Measurements from ENCODE around the gene ELMOD2.

ELMOD2 gene

DNA sequence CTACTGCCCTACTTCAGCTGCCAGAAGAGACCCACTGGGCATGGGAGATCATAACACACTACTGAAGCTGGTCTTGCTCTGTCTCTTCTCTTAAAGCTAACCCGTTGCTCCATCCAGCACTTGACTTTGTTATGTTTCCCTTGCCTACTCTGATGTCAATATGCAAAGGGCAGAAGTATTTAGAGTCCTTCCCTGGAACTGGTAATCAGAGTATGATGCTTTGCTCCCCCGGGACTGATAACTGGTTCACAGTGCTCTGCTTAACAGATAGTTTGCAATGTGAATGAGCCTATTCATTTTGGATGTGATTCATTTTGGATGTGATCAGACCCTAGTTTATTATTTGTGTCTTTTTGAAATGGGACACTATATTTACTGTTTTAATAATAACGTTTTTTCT lies 57.1 kb downstream of the ELMOD2 start:
- DNase-seq (ENCODE audit: low spot score) = no peak

DNA sequence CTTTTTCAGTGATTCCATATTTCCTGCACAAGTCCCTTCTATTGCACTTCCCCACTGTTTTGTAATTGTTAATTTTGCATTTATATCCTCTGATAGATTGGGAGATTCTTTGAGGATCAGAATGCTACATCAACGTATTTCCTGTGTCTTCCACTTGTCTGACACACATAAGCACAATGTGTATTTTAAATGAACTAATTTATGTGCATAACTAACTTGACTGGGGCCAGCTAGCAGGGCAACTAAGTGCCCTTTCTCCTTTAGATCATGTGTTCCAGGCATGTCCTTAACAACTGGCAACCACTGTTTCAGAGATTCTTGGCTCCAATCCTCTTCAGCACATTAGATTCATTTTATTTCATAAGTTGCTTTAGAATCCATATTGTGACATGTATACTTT lies 60.5 kb downstream of the ELMOD2 start:
- no peak for DNase-seq (ENCODE audit: low spot score)

DNA sequence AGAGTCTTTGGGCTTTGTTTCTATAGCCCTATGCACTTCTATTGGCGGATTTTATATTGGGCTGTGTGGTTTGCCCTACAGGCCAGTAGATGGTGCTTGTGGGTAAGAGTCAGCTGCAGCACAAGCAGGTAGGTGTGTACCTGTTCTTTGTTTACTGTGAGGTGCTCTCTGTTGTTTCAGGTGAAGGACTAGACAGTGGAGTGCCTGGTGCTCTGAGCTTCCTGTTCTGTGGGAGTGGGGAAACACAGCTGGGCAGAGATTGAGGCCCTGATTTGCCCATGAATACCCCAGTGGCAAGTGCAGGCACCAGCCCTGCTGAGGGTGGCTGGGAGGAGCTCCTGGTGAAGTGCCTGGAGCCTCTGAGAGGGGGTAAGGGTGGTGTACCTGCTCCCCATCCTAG lies 71.1 kb downstream of the ELMOD2 start:
- DNase-seq (ENCODE audit: low spot score) = no peak

DNA sequence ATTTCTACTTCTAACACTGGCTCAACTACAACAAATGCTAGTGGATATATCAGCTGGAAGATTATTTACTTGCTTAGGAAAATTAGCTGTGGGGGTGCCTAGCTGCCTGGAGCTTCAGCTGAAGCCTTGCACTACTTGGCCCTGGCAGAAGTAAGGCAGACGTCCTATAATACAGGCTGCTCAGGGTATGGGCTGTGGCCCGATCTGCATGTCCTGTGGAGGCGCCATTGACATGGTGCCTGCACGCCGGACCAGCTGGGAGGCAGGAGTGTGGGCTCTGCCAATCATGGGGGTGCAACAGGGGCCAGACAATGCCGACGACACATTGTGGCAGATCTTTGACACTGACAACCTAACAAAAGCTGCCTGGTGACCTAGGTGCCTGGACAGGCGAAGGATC lies 76.4 kb downstream of the ELMOD2 start:
- DNase-seq (ENCODE audit: low spot score) = no peak

- DNase-seq (ENCODE audit: low spot score) = no peak
These were observed 78.7 kb downstream of the ELMOD2 start for GRCh38 chr4:140602714-140603113.

GRCh38 chr4:140603286-140603685 lies 79.3 kb downstream of the ELMOD2 start:
- DNase-seq (ENCODE audit: low spot score) = no peak

All from kidney capillary endothelial cell (primary cell).